Panc1 (cell line): Measurements from ENCODE around the gene GALNT18. TPM values are rescaled to one million over a fixed set of nuclear protein-coding genes. Genes with fewer than 3 reads are reported as not detected.

Experiments
- ATAC-seq: fragments of 200-7000 bp; cut with Tn5 transposase; 2 replicates; pipeline ENCODE4 v1.9.1; 2020; ENCODE audit warnings: mild to moderate bottlenecking, moderate library complexity
- BruUV-seq: library from RNA; stranded (reverse); fragments of 400-500 nt; replicated peaks from 2 replicates; lab custom pipeline; 2021; lab: Mats Ljungman, UMichigan
- CTCF ChIA-PET: fragments of 300-600 bp; sonication (Branson Sonifier 250); formaldehyde crosslinking; loops from one replicate; lab custom pipeline; 2022; ENCODE audit warnings: antibody characterized with exemption; lab: Charles Lee
- POLR2A ChIA-PET: fragments of 300-600 bp; sonication (Branson Sonifier 250); formaldehyde crosslinking; loops from one replicate; lab custom pipeline; 2022; ENCODE audit warnings: antibody characterized with exemption; lab: Charles Lee
- DNase-seq: peaks from one replicate; pipeline ENCODE4 v3.0.0-alpha.2; 2010; ENCODE audit warnings: low read depth, low spot score
- H3K27ac ChIP-seq: 2 replicates; pipeline ENCODE4 v1.5.1; 2011; ENCODE audit warnings: mild to moderate bottlenecking, low read length, inconsistent platforms
- H3K27me3 ChIP-seq: fragments of 200-500 bp; sonication (Bioruptor generic); 2 replicates; pipeline ENCODE4 v1.6.0; 2014; ENCODE audit warnings: low read length, inconsistent platforms; ENCODE audit not compliant: control insufficient read depth, insufficient read depth
- H3K36me3 ChIP-seq: fragments of 200-500 bp; sonication (Bioruptor generic); 2 replicates; pipeline ENCODE4 v1.5.1; 2014; ENCODE audit warnings: inconsistent platforms, mild to moderate bottlenecking, low read length, moderate library complexity; ENCODE audit not compliant: control insufficient read depth, insufficient read depth
- H3K4me1 ChIP-seq: 2 replicates; pipeline ENCODE4 v1.5.1; 2011; ENCODE audit warnings: inconsistent platforms, mild to moderate bottlenecking, low read length, moderate library complexity; ENCODE audit not compliant: control insufficient read depth, insufficient read depth
- H3K4me3 ChIP-seq, 2 experiments: 2 replicates each; pipeline ENCODE4 v1.5.1; 2011 to 2012; ENCODE audit warnings: low read depth in 2 of 2, low read length in 2 of 2, mild to moderate bottlenecking in 2 of 2, inconsistent platforms in 1 of 2, moderate library complexity in 1 of 2
- H3K9me3 ChIP-seq: fragments of 200-500 bp; sonication (Bioruptor generic); 2 replicates; pipeline ENCODE4 v1.5.1; 2014; ENCODE audit warnings: low read depth, mild to moderate bottlenecking, inconsistent platforms, low read length, moderate library complexity; ENCODE audit not compliant: control insufficient read depth, insufficient read depth
- POLR2AphosphoS5 ChIP-seq: IDR thresholded peaks from 2 replicates; pipeline ENCODE4 v1.6.1; 2012; ENCODE audit warnings: mild to moderate bottlenecking, low read depth, low read length, moderate library complexity
- SIN3A ChIP-seq: IDR thresholded peaks from 2 replicates; pipeline ENCODE4 v1.6.1; 2012; ENCODE audit warnings: low read depth, mild to moderate bottlenecking, low read length, moderate library complexity, borderline replicate concordance; ENCODE audit not compliant: insufficient read depth
- TCF7L2 ChIP-seq: IDR thresholded peaks from 2 replicates; pipeline ENCODE4 v1.6.1; 2011; ENCODE audit warnings: mild to moderate bottlenecking, low read depth, low read length, inconsistent platforms
- in situ Hi-C: cut with HindIII; loops from 2 replicates; pipeline ENCODE4 v1.10.0; 2016; ENCODE audit warnings: low sequenced_read_pairs, low pct_unique_long_range_greater_than_20kb
- intact Hi-C: fragments of 100-400 bp; cut with micrococcal nuclease; formaldehyde crosslinking; loops from one replicate; pipeline ENCODE4 v1.10.0; 2022; ENCODE audit not compliant: unreplicated experiment
- total RNA-seq: library from RNA; stranded (reverse); gene quantifications from one replicate; pipeline ENCODE4 v1.2.1, GENCODE V29; 2021; ENCODE audit not compliant: unreplicated experiment
- TF ChIP-seq, protein P1 (sequence below): fragments of 450-650 bp; IDR thresholded peaks from 2 replicates; pipeline ENCODE4 v1.5.1; 2017; ENCODE audit warnings: mild to moderate bottlenecking
- TF ChIP-seq, protein P2 (sequence below), 2 experiments: IDR thresholded peaks; 2 replicates each; pipeline ENCODE4 v1.6.1; 2011 to 2012; ENCODE audit warnings: low read depth in 2 of 2, control low read depth in 1 of 2, low read length in 1 of 2, mild to moderate bottlenecking in 1 of 2, moderate library complexity in 1 of 2; ENCODE audit not compliant: insufficient read depth in 1 of 2

GALNT18 gene
- total RNA-seq, 1 experiment from 2014 or later: 8.6 TPM

DNA sequence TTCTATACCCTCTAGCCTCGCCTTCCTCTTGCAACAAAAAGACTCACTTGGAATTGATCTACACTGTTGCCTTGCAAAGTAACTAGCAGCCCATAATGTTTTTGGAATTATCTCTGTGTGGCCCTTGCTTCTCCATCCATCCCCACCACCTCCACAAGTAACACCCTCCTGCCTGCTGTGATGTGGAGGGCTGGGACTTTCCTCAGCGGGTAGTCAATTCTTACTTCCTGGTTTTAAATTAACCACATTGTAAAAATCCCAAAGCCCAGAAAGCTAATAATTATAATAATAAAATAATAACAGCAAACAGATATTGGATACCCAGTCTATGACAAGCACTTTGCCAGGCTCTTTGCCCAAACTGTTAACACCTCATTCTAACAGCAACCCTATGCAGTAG lies 40.8 kb upstream of the GALNT18 start:
- intact Hi-C loops: no loop called here
- Histone ChIP-seq H3K36me3 (no peaks in the 10 kb centered on the region), H3K27ac (no peak overlapping the region), H3K27me3 (peaks cover 39% of the 10 kb centered on the region), H3K4me3 (no peak overlapping the region), H3K4me1 (no peaks in the 10 kb centered on the region), H3K9me3 (no peaks in the 10 kb centered on the region)
- ChIA-PET CTCF (no interaction called here), POLR2A (no interaction called here)
- in situ Hi-C loops: no loop called here
- ATAC-seq (no peak), DNase-seq (no peak)
- BruUV-seq: no TSS peak
- TF ChIP-seq, protein P1, sequence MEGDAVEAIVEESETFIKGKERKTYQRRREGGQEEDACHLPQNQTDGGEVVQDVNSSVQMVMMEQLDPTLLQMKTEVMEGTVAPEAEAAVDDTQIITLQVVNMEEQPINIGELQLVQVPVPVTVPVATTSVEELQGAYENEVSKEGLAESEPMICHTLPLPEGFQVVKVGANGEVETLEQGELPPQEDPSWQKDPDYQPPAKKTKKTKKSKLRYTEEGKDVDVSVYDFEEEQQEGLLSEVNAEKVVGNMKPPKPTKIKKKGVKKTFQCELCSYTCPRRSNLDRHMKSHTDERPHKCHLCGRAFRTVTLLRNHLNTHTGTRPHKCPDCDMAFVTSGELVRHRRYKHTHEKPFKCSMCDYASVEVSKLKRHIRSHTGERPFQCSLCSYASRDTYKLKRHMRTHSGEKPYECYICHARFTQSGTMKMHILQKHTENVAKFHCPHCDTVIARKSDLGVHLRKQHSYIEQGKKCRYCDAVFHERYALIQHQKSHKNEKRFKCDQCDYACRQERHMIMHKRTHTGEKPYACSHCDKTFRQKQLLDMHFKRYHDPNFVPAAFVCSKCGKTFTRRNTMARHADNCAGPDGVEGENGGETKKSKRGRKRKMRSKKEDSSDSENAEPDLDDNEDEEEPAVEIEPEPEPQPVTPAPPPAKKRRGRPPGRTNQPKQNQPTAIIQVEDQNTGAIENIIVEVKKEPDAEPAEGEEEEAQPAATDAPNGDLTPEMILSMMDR: no peak
- TF ChIP-seq SIN3A (no peak), TCF7L2 (no peak), POLR2AphosphoS5 (no peak)
- TF ChIP-seq, protein P2, sequence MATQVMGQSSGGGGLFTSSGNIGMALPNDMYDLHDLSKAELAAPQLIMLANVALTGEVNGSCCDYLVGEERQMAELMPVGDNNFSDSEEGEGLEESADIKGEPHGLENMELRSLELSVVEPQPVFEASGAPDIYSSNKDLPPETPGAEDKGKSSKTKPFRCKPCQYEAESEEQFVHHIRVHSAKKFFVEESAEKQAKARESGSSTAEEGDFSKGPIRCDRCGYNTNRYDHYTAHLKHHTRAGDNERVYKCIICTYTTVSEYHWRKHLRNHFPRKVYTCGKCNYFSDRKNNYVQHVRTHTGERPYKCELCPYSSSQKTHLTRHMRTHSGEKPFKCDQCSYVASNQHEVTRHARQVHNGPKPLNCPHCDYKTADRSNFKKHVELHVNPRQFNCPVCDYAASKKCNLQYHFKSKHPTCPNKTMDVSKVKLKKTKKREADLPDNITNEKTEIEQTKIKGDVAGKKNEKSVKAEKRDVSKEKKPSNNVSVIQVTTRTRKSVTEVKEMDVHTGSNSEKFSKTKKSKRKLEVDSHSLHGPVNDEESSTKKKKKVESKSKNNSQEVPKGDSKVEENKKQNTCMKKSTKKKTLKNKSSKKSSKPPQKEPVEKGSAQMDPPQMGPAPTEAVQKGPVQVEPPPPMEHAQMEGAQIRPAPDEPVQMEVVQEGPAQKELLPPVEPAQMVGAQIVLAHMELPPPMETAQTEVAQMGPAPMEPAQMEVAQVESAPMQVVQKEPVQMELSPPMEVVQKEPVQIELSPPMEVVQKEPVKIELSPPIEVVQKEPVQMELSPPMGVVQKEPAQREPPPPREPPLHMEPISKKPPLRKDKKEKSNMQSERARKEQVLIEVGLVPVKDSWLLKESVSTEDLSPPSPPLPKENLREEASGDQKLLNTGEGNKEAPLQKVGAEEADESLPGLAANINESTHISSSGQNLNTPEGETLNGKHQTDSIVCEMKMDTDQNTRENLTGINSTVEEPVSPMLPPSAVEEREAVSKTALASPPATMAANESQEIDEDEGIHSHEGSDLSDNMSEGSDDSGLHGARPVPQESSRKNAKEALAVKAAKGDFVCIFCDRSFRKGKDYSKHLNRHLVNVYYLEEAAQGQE (IDR thresholded peaks at IDR 0.05; ENCODE audit: insufficient read depth in 1 of 2, low read depth in 2 of 2, low read length in 1 of 2): no peak

GRCh38 chr11:11661326-11662040 lies 39.7 kb upstream of the GALNT18 start:
- no peak for ATAC-seq

More at GRCh38 chr11:11661326-11662040, 39.7 kb upstream of the GALNT18 start:
- POLR2A ChIA-PET: interaction anchor here (0.6 kb wide), 1 partner anchor 245 kb away, joined by 3 read pairs; no protein-coding TSS in a partner anchor
- BruUV-seq: no TSS peak
- in situ Hi-C loops: no loop called here
- CTCF ChIA-PET: no interaction called here
- H3K9me3 ChIP-seq: no peaks in the 10 kb centered on the region
- TF ChIP-seq, protein P2 (IDR thresholded peaks at IDR 0.05; ENCODE audit: insufficient read depth in 1 of 2, low read depth in 2 of 2, low read length in 1 of 2): no peak
- TF ChIP-seq, protein P1: no peak
- no peak for TF ChIP-seq TCF7L2
- TF ChIP-seq SIN3A: no peak
- TF ChIP-seq POLR2AphosphoS5: no peak
- no peak for DNase-seq
- no peak overlapping the region for H3K4me3 ChIP-seq
- H3K4me1 ChIP-seq: no peaks in the 10 kb centered on the region
- H3K27ac ChIP-seq: no peak overlapping the region
- peaks cover 28% of the 10 kb centered on the region for H3K27me3 ChIP-seq
- intact Hi-C loops: no loop called here
- no peaks in the 10 kb centered on the region for H3K36me3 ChIP-seq
